ENCODE results near the gene FAM20C.

DNA sequence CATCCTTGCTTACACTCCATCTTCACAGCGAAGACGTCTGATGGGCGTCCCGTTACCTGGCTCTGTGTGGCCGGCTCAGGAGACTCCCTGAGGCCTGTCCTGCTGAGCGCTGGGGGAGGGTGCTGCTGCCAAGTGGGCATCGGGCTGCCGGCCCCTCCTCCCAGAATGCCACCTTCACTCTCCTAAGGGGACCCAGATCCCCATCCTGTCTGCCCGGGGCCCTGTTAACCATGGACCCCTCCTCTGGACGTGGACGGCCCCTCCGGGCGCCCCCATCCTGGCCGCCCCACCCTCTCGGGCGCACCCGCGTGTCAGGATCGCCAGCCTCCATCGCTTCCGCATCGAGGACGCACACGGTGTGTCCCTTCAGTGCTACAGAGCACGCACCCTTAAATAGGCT is 90.2 kb downstream of the FAM20C start:
- TF ChIP-seq POLR2AphosphoS5 (IDR thresholded peaks at IDR 0.05), result no peak
- TF ChIP-seq POLR2A (IDR thresholded peaks at IDR 0.05), result no peak
- TF ChIP-seq, protein P1, sequence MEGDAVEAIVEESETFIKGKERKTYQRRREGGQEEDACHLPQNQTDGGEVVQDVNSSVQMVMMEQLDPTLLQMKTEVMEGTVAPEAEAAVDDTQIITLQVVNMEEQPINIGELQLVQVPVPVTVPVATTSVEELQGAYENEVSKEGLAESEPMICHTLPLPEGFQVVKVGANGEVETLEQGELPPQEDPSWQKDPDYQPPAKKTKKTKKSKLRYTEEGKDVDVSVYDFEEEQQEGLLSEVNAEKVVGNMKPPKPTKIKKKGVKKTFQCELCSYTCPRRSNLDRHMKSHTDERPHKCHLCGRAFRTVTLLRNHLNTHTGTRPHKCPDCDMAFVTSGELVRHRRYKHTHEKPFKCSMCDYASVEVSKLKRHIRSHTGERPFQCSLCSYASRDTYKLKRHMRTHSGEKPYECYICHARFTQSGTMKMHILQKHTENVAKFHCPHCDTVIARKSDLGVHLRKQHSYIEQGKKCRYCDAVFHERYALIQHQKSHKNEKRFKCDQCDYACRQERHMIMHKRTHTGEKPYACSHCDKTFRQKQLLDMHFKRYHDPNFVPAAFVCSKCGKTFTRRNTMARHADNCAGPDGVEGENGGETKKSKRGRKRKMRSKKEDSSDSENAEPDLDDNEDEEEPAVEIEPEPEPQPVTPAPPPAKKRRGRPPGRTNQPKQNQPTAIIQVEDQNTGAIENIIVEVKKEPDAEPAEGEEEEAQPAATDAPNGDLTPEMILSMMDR (IDR thresholded peaks at IDR 0.05), result no peak

All from prostate gland (tissue), 2 donors.